Retinal pigment epithelial cell (primary cell): ENCODE results near the gene GFM1.

Source experiments
- DNase-seq: peaks from one replicate; pipeline ENCODE4 v3.0.0-alpha.2; 2010; ENCODE audit warnings: low read depth
- H3K4me3 ChIP-seq: 2 replicates; pipeline ENCODE4 v1.5.1; 2011; ENCODE audit warnings: mild to moderate bottlenecking, low read length, control low read depth, moderate library complexity
- CTCF ChIP-seq: conservative IDR thresholded peaks from 2 replicates; pipeline ENCODE4 v1.5.1; 2011; ENCODE audit warnings: low read depth, low read length, control low read depth, inconsistent platforms

The GFM1 gene

GRCh38 chr3:158712443-158712842 lies 68.1 kb downstream of the GFM1 start:
- no peak for TF ChIP-seq CTCF
- H3K4me3 ChIP-seq, result no peak overlapping the region
- no peak for DNase-seq

DNA sequence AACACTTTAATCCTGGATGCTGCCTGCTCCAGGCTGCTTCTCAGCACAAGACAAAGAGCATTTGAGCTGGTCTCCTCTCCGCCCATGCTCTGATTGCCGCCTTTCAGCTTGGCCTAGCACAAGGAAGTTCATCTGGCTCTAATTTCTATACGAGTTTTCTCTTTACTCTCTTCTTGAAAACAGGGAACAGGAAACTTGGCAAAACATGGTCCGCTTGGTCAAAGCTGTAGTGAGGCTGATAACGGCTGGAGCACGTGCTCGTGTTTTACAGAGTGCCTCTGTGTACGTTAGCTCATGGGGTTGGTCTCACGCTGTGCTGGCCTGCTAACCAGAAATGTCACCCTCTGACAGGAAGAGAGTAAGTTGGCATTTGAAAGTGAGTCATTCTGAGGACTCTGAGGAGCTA lies 68.8 kb downstream of the GFM1 start:
- H3K4me3 ChIP-seq, result no peak overlapping the region
- TF ChIP-seq CTCF, result no peak
- DNase-seq, result no peak

GRCh38 chr3:158717576-158717975 lies 73.2 kb downstream of the GFM1 start:
- DNase-seq, result no peak
- H3K4me3 ChIP-seq, result no peak overlapping the region
- TF ChIP-seq CTCF, result no peak

DNA sequence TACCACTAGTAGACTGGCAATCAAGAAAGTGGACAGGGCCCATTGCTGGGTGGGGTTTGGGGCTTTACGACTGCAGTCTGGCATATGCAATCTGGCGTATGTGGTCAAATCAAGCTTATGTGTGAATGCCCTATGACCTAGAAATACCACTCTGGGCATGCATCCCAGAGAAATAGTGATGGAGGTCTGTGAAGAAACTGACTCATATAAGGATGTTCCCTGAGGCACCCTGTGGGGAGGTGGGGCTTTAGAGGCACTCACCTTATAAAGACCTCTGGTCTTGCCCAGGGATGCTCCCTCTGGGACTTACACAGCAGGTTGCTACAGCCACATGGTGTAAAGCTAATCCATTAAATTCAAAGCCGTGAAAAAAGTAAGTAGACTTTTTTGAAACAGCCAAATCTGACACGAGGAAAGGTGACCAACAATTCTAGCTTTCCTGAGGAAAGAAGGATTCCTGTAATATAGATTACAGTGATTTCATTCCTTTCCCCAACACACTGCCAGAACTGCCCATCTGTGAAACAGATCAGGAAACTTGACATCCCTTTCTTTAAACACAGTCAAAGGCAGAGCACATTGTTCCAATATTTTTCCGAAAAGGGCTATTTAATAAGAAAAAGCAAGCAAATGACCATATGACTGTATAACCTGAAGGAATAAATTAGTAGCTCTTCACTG lies 74.3 kb downstream of the GFM1 start:
- peak; percentile 95 for DNase-seq
- TF ChIP-seq CTCF, result no peak
- no peak overlapping the region for H3K4me3 ChIP-seq

DNA sequence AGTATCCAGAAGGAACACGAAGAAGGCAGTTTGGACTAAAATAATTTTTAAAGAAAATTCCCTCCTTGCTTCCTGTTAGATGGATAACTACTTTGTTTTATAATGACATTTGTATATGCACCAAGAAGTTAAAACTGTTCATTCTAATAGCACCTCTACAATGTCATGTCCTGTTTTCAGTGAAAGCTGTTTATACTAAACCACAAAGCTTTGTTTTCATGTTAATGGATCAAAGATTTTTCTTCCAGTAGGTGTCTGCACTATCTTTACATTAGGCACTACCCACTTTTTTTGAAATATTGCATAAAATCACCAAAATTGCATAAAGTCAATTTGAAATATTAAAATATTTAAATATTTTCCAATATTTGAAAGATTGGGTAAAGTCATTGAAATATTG lies 77.8 kb downstream of the GFM1 start:
- H3K4me3 ChIP-seq, result no peak overlapping the region
- TF ChIP-seq CTCF, result no peak
- no peak for DNase-seq

- no peak overlapping the region for H3K4me3 ChIP-seq
- DNase-seq, result no peak
- no peak for TF ChIP-seq CTCF
These were observed 79.7 kb downstream of the GFM1 start for GRCh38 chr3:158723991-158724390.

GRCh38 chr3:158725348-158726011 lies 81.2 kb downstream of the GFM1 start:
- no peak overlapping the region for H3K4me3 ChIP-seq
- DNase-seq, result no peak
- TF ChIP-seq CTCF, result no peak
